Iris pigment epithelial cell (primary cell): ENCODE data around the gene DPH5.

Experiments
- DNase-seq: peaks from one replicate; pipeline ENCODE4 v3.0.0-alpha.2; 2011; ENCODE audit warnings: low read depth

Gene DPH5

GRCh38 chr1:100941580-100942216, 83.9 kb downstream of the DPH5 start:
- no peak for DNase-seq

GRCh38 chr1:100941098-100941527, 84.5 kb downstream of the DPH5 start:
- no peak for DNase-seq
